ENCODE data around the gene BCL2L11. TPM values are rescaled to one million over a fixed set of nuclear protein-coding genes. Genes with fewer than 3 reads are reported as not detected.

Gene BCL2L11
- total and polyA plus RNA-seq, 2 donors = 9.1 to 10.2 TPM

- Histone ChIP-seq H3K4me3 (ENCODE audit: low read depth, low read length) (no peak overlapping the region), H3K36me3 (ENCODE audit: insufficient read depth) (no peaks in the 10 kb centered on the region), H3K4me1 (ENCODE audit: insufficient read depth) (no peaks in the 10 kb centered on the region), H3K27ac (ENCODE audit: low read depth) (no peak overlapping the region)
- DNase-seq (ENCODE audit: extremely low spot score) = no peak
- 96% methylated on average over 1 of the region's 1 CpG for whole genome bisulfite sequencing
Observed at GRCh38 chr2:111142101-111142500, 21.4 kb downstream of the BCL2L11 start.

DNA sequence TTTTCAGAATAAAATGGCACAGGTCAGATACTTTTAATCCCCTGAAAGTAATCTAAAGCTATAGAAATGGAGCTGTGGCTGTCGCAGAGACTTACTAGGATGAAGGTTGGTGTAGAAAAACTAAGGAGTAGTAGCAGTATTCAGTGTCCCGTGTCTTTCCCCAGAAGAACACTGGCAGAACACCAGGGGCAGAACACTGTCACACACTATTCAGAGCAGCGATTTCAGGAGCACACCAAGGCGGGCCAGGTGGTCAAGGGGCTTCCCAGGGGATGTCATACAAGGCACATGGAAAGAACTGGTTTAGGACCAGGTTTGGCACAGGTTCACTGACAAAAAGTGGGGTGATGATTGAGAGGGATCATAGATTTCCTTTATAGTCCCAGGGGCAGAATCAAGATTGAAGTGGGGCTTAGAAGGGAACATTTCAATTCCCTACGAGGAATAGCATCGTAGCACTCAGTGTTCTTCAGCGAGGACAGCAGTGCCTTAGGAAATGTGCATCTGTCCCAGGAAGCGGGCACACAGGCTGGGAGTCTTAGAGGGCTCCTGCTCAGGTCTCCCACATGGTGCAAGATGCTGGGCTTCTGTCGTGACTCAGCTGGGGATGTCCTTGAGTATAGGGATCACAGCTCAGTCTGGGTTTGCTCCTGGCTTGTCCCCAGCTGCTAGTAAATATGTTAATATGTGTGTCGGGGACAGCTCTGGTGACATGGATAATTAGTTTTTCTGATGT lies 22.6 kb downstream of the BCL2L11 start:
- WGBS = 94% methylated on average over 10 of the region's 10 CpGs
- Histone ChIP-seq H3K36me3 (ENCODE audit: insufficient read depth) (no peaks in the 10 kb centered on the region), H3K4me3 (ENCODE audit: low read depth, low read length) (no peak overlapping the region), H3K27ac (ENCODE audit: low read depth) (no peak overlapping the region), H3K4me1 (ENCODE audit: insufficient read depth) (no peaks in the 10 kb centered on the region)
- no peak for DNase-seq (ENCODE audit: extremely low spot score)

- no peak overlapping the region for H3K27ac ChIP-seq (ENCODE audit: low read depth)
- 51% methylated on average over 1 of the region's 1 CpG for WGBS
- DNase-seq (ENCODE audit: extremely low spot score) = no peak
- H3K36me3 ChIP-seq (ENCODE audit: insufficient read depth) = no peaks in the 10 kb centered on the region
- H3K4me1 ChIP-seq (ENCODE audit: insufficient read depth) = no peaks in the 10 kb centered on the region
- no peak overlapping the region for H3K4me3 ChIP-seq (ENCODE audit: low read depth, low read length)
Observed at GRCh38 chr2:111143843-111144198, 23.1 kb downstream of the BCL2L11 start.

- Histone ChIP-seq H3K27ac (ENCODE audit: low read depth) (no peak overlapping the region), H3K36me3 (ENCODE audit: insufficient read depth) (no peaks in the 10 kb centered on the region), H3K4me1 (ENCODE audit: insufficient read depth) (no peaks in the 10 kb centered on the region), H3K4me3 (ENCODE audit: low read depth, low read length) (no peak overlapping the region)
- DNase-seq (ENCODE audit: extremely low spot score) = no peak
- 86% methylated on average over 7 of the region's 7 CpGs for WGBS
Observed at GRCh38 chr2:111145103-111145760, 24.5 kb downstream of the BCL2L11 start.

DNA sequence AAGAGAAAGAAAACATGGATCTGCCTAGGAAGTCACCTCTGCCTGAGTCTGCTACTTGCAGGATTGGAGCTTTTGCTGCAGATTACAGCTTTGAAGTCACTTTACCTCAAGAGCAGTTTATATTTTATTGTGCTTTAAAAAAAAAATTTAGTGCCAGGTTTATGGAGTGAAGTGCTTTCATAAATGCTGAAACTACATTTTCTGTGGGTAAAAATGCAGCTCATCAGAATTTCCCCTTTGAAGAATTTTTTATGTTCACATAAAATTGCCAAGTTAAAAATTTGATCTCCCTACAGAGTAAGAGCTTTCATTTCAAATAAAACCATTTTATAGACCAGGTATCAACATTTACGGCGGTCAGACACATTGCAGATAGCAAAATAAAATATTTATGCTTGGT lies 25.2 kb downstream of the BCL2L11 start:
- Histone ChIP-seq H3K36me3 (ENCODE audit: insufficient read depth) (no peaks in the 10 kb centered on the region), H3K4me1 (ENCODE audit: insufficient read depth) (no peaks in the 10 kb centered on the region), H3K27ac (ENCODE audit: low read depth) (no peak overlapping the region), H3K4me3 (ENCODE audit: low read depth, low read length) (no peak overlapping the region)
- no peak for DNase-seq (ENCODE audit: extremely low spot score)
- 96% methylated on average over 2 of the region's 2 CpGs for WGBS

DNA sequence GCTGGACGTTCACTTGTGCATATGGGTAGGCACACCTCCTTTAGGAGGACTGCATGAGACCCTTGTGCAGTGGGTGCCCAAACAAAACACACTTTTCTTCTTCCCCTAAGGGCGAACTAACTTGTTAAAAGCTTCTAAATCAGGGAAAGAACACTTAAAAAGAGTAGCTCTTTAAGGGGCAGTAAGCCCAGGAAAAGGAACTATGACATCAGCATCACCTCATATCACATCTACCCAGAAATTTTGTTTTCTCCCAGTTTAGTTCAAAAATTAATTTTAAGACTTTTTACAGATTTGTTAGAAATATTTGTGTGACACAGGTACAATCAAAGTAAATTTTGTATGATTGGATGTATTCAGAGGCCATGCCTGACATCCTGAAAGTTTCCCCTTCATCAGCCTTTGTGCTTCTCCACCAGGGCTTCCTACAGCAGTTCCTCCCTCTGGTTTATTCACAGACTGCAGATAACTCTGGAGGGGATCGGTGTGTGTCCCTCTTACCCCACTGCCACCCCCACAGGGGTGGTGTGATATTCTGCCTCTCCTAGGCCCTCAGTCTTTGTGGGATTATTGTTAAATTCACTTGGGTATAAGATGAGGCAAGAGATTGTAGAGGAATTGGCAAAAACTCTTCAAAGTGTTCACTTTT lies 27.6 kb downstream of the BCL2L11 start:
- Histone ChIP-seq H3K4me1 (ENCODE audit: insufficient read depth) (no peaks in the 10 kb centered on the region), H3K36me3 (ENCODE audit: insufficient read depth) (no peaks in the 10 kb centered on the region), H3K4me3 (ENCODE audit: low read depth, low read length) (no peak overlapping the region), H3K27ac (ENCODE audit: low read depth) (no peak overlapping the region)
- no peak for DNase-seq (ENCODE audit: extremely low spot score)
- 86% methylated on average over 3 of the region's 3 CpGs for WGBS

GRCh38 chr2:111148925-111149324 lies 28.2 kb downstream of the BCL2L11 start:
- no peak overlapping the region for H3K27ac ChIP-seq (ENCODE audit: low read depth)
- no peak for DNase-seq (ENCODE audit: extremely low spot score)
- no peaks in the 10 kb centered on the region for H3K36me3 ChIP-seq (ENCODE audit: insufficient read depth)
- WGBS = 79% methylated on average over 8 of the region's 8 CpGs
- no peaks in the 10 kb centered on the region for H3K4me1 ChIP-seq (ENCODE audit: insufficient read depth)
- H3K4me3 ChIP-seq (ENCODE audit: low read depth, low read length) = no peak overlapping the region

GRCh38 chr2:111149882-111150455 lies 29.3 kb downstream of the BCL2L11 start:
- Histone ChIP-seq H3K27ac (ENCODE audit: low read depth) (no peak overlapping the region), H3K36me3 (ENCODE audit: insufficient read depth) (no peaks in the 10 kb centered on the region), H3K4me1 (ENCODE audit: insufficient read depth) (no peaks in the 10 kb centered on the region), H3K4me3 (ENCODE audit: low read depth, low read length) (no peak overlapping the region)
- 94% methylated on average over 7 of the region's 7 CpGs for WGBS
- no peak for DNase-seq (ENCODE audit: extremely low spot score)

DNA sequence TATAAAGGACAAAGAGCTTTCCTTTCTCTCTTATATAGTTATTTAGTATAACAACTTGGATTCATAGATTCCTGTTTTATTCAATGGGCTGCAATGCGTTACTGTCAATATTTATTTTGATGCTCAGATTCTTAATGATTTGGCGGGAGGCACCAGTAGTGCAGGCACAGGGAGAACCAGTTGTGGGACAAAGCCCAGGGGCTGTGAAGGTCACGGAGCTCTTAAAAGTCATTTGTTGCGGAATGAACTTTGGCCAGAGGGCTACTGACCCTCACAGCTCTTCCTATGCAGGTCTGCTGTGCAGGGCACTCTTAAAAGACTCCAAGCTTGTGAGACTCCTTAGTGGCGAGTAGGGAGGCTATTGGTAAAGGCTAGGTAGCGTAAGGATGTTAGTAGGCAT lies 34.0 kb downstream of the BCL2L11 start:
- Histone ChIP-seq H3K4me3 (ENCODE audit: low read depth, low read length) (no peak overlapping the region), H3K27ac (ENCODE audit: low read depth) (no peak overlapping the region), H3K4me1 (ENCODE audit: insufficient read depth) (no peaks in the 10 kb centered on the region), H3K36me3 (ENCODE audit: insufficient read depth) (no peaks in the 10 kb centered on the region)
- 83% methylated on average over 6 of the region's 6 CpGs for WGBS
- no peak for DNase-seq (ENCODE audit: extremely low spot score)

- Histone ChIP-seq H3K4me3 (ENCODE audit: low read depth, low read length) (no peak overlapping the region), H3K4me1 (ENCODE audit: insufficient read depth) (no peaks in the 10 kb centered on the region), H3K27ac (ENCODE audit: low read depth) (no peak overlapping the region), H3K36me3 (ENCODE audit: insufficient read depth) (no peaks in the 10 kb centered on the region)
- DNase-seq (ENCODE audit: extremely low spot score) = no peak
- WGBS = 84% methylated on average over 1 of the region's 1 CpG
Observed at GRCh38 chr2:111155610-111156009, 34.9 kb downstream of the BCL2L11 start.

GRCh38 chr2:111156529-111156928 lies 35.8 kb downstream of the BCL2L11 start:
- H3K4me1 ChIP-seq (ENCODE audit: insufficient read depth) = no peaks in the 10 kb centered on the region
- no peak overlapping the region for H3K4me3 ChIP-seq (ENCODE audit: low read depth, low read length)
- no peaks in the 10 kb centered on the region for H3K36me3 ChIP-seq (ENCODE audit: insufficient read depth)
- WGBS = 88% methylated on average over 8 of the region's 8 CpGs
- no peak overlapping the region for H3K27ac ChIP-seq (ENCODE audit: low read depth)
- DNase-seq (ENCODE audit: extremely low spot score) = no peak

DNA sequence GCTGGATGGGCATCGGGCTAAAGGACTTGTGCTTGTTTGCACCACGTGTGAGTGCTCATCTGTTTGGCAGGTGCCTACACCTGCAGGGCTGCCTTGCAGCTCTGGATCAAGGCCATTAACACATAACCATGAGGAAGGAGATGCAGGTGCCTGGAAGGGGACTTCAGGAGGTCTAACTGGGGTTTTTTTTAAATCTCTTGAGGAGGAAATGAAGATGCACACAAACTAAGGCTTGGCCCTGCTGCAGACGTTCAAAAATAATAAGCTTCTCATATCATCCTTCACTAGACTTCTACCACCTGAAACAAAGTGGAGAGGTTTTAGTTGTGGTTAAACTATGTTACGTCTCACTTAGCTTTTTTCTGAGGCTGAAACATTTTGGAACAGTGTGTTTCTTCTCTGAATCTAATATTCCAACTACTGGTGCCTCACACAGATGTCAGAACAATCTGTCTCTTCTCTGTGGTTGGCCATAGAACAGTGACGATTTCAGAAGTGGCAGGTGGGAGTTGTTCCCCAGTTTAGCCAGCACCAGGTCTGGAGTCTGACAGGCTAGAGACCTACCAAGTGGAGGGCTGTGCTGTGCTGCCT lies 36.5 kb downstream of the BCL2L11 start:
- Histone ChIP-seq H3K4me1 (ENCODE audit: insufficient read depth) (no peaks in the 10 kb centered on the region), H3K36me3 (ENCODE audit: insufficient read depth) (no peaks in the 10 kb centered on the region), H3K4me3 (ENCODE audit: low read depth, low read length) (no peak overlapping the region), H3K27ac (ENCODE audit: low read depth) (no peak overlapping the region)
- 85% methylated on average over 5 of the region's 5 CpGs for WGBS
- DNase-seq (ENCODE audit: extremely low spot score) = no peak

- Histone ChIP-seq H3K4me1 (ENCODE audit: insufficient read depth) (no peaks in the 10 kb centered on the region), H3K27ac (ENCODE audit: low read depth) (no peak overlapping the region), H3K4me3 (ENCODE audit: low read depth, low read length) (no peak overlapping the region), H3K36me3 (ENCODE audit: insufficient read depth) (no peaks in the 10 kb centered on the region)
- WGBS = 82% methylated on average over 2 of the region's 2 CpGs
- no peak for DNase-seq (ENCODE audit: extremely low spot score)
Observed at GRCh38 chr2:111157798-111158197, 37.1 kb downstream of the BCL2L11 start.

Measured in urinary bladder (tissue), 4 donors.